Measurements from ENCODE around the gene CFAP141. TPM values are rescaled to one million over a fixed set of nuclear protein-coding genes. Genes with fewer than 3 reads are reported as not detected.
"Not testable (repeated sequence)": the region's sequence is repeated elsewhere in the genome, so short reads cannot be mapped to it uniquely, and the experiment has no call there.

CFAP141 gene
- polyA plus RNA-seq, 2 donors, result not detected

DNA sequence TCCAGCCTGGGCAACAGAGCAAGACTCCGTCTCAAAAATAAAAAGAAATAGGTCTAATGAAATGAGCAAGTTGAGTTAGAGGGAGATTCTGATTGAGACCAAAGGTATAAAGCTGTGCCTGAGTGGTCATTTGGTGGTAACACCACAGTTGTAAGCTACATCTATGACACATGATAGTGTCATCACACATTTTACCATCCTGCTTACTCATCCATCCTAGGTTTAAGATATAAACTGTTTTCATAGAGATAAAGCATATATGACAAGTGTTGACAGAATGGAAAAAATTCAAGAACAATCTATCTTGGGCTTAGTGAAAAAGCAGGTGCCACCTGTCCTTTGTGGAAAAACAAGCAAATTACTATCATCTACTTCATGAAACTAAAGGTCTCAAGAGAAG is 7.1 kb upstream of the CFAP141 start:
- no peaks in the 10 kb centered on the region for H3K4me1 ChIP-seq (ENCODE audit: control insufficient read depth in 2 of 2, insufficient read depth in 2 of 2, low read length in 1 of 2)
- no peaks in the 10 kb centered on the region for H3K27me3 ChIP-seq (ENCODE audit: control insufficient read depth in 1 of 2, insufficient read depth in 2 of 2, low read length in 2 of 2)
- H3K36me3 ChIP-seq (ENCODE audit: control insufficient read depth in 2 of 2, insufficient read depth in 2 of 2, low read length in 1 of 2), result peaks cover 2 to 15% of the 10 kb centered on the region in 2 donors
- no peak overlapping the region for H3K27ac ChIP-seq (ENCODE audit: low read depth in 2 of 2, low read length in 1 of 2)
- no peaks in the 10 kb centered on the region for H3K9me3 ChIP-seq (ENCODE audit: control insufficient read depth in 2 of 2, insufficient read depth in 1 of 2, low read depth in 1 of 2, low read length in 1 of 2)
- H3K4me3 ChIP-seq (ENCODE audit: low read depth in 1 of 2, low read length in 2 of 2), result no peak overlapping the region
- 82 to 100% methylated on average over 1 of the region's 1 CpG for WGBS, 2 donors

DNA sequence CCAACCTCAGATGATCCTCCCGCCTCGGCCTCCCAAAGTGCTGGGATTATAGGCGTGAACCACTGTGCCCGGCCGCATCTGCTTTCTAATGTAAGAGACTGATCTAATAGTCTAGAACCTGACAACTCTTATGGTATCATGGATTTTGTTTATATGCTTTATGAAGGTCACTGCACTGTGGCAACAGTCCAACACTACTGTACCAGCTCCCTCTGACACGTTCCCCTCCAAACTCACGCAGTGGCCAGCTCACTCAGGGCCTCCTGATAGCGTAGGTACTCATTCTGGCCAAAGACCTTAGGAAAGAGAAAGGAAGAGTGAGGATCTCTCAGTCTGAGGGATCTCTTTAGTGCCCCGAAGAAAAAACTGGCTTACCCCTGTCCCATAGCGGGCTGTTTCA is 6.0 kb upstream of the CFAP141 start:
- H3K27ac ChIP-seq (ENCODE audit: low read depth in 2 of 2, low read length in 1 of 2), result no peak overlapping the region
- H3K36me3 ChIP-seq (ENCODE audit: control insufficient read depth in 2 of 2, insufficient read depth in 2 of 2, low read length in 1 of 2), result peaks cover 7 to 22% of the 10 kb centered on the region in 2 donors
- 92% methylated on average over 10 of the region's 10 CpGs for WGBS, 2 donors
- no peaks in the 10 kb centered on the region for H3K4me1 ChIP-seq (ENCODE audit: control insufficient read depth in 2 of 2, insufficient read depth in 2 of 2, low read length in 1 of 2)
- H3K27me3 ChIP-seq (ENCODE audit: control insufficient read depth in 1 of 2, insufficient read depth in 2 of 2, low read length in 2 of 2), result no peaks in the 10 kb centered on the region
- no peak overlapping the region for H3K4me3 ChIP-seq (ENCODE audit: low read depth in 1 of 2, low read length in 2 of 2)
- H3K9me3 ChIP-seq (ENCODE audit: control insufficient read depth in 2 of 2, insufficient read depth in 1 of 2, low read depth in 1 of 2, low read length in 1 of 2), result no peaks in the 10 kb centered on the region

DNA sequence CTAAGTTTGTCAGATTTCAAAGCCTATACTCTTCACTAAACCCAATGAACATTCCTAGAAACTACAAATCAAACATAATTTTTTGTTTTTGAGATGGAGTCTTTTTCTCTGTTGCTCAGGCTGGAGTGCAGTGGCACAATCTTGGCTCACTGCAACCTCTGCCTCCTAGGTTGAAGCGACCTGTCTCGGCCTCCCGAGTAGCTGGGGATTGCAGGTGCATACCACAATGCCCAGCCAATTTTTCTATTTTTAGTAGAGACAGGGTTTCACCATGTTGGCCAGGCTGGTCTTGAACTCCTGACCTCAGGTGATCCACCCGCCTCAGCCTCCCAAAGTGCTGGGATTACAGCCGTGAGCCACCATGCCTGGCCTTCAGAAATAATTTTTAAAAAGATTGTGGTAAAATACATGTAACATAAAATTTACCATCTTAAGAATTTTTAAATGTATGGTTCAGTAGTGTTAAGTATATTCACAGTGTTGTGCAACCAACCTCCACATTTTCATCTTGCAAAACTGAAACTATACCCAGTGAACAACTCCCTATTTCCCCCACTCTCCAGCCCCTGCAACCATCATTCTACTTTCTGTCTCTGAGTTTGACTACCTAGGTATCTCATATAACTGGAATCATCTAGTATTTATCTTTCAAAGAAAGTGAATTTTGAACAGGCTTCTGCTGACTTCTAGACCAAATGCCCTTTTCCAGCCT is 2.7 kb upstream of the CFAP141 start:
- WGBS, 2 donors, result 87 to 88% methylated on average over 5 of the region's 5 CpGs
- H3K27ac ChIP-seq (ENCODE audit: low read depth in 2 of 2, low read length in 1 of 2), result no peak overlapping the region
- H3K4me1 ChIP-seq (ENCODE audit: control insufficient read depth in 2 of 2, insufficient read depth in 2 of 2, low read length in 1 of 2), result no peaks in the 10 kb centered on the region
- peaks cover 11 to 26% of the 10 kb centered on the region in 2 donors for H3K36me3 ChIP-seq (ENCODE audit: control insufficient read depth in 2 of 2, insufficient read depth in 2 of 2, low read length in 1 of 2)
- H3K4me3 ChIP-seq (ENCODE audit: low read depth in 1 of 2, low read length in 2 of 2), result no peak overlapping the region
- H3K9me3 ChIP-seq (ENCODE audit: control insufficient read depth in 2 of 2, insufficient read depth in 1 of 2, low read depth in 1 of 2, low read length in 1 of 2), result no peaks in the 10 kb centered on the region
- H3K27me3 ChIP-seq (ENCODE audit: control insufficient read depth in 1 of 2, insufficient read depth in 2 of 2, low read length in 2 of 2), result no peaks in the 10 kb centered on the region

DNA sequence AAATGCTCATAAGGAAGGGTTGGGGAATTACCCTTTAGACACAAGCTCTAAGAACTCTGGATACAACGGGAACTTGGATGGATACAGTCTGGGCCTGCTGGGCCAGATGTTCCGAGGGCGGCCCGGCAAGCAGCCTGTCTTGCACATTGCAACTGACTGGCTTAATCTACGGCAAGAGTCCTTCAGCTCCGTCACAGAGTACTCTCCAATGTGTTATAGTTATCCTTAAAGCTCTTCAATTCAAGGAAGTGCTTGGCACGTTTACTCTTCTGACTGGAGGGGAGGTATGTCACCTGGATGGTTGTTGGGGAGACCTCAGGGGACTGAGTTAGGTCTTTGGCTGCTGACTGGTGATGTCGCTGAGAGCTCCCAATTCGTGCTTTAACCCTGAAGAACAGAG is 1.1 kb upstream of the CFAP141 start:
- no peaks in the 10 kb centered on the region for H3K4me1 ChIP-seq (ENCODE audit: control insufficient read depth in 2 of 2, insufficient read depth in 2 of 2, low read length in 1 of 2)
- no peak overlapping the region for H3K27ac ChIP-seq (ENCODE audit: low read depth in 2 of 2, low read length in 1 of 2)
- no peak overlapping the region for H3K4me3 ChIP-seq (ENCODE audit: low read depth in 1 of 2, low read length in 2 of 2)
- WGBS, 2 donors, result 82 to 86% methylated on average over 9 of the region's 9 CpGs
- H3K36me3 ChIP-seq (ENCODE audit: control insufficient read depth in 2 of 2, insufficient read depth in 2 of 2, low read length in 1 of 2), result peaks cover 8 to 23% of the 10 kb centered on the region in 2 donors
- no peaks in the 10 kb centered on the region for H3K9me3 ChIP-seq (ENCODE audit: control insufficient read depth in 2 of 2, insufficient read depth in 1 of 2, low read depth in 1 of 2, low read length in 1 of 2)
- no peaks in the 10 kb centered on the region for H3K27me3 ChIP-seq (ENCODE audit: control insufficient read depth in 1 of 2, insufficient read depth in 2 of 2, low read length in 2 of 2)

DNA sequence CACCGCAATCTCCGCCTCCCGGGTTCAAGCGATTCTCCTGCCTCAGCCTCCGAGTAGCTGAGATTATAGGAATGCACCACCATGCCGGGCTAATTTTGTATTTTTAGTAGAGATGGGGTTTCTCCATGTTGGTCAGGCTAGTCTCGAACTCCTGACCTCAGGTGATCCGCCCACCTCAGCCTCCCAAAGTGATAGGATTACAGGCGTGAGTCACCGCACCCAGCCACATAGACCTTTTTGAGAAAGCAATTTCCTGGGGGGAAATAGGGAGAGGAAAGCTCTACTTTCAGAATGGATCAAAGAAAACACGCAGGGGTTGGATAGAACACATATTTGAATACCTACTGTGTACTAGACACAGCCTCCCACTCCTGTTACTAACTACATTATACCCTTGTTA is 355 bp downstream of the CFAP141 start:
- not testable (repeated sequence) for H3K4me1 ChIP-seq (ENCODE audit: control insufficient read depth in 2 of 2, insufficient read depth in 2 of 2, low read length in 1 of 2); H3K4me3 ChIP-seq (ENCODE audit: low read depth in 1 of 2, low read length in 2 of 2); H3K27me3 ChIP-seq (ENCODE audit: control insufficient read depth in 1 of 2, insufficient read depth in 2 of 2, low read length in 2 of 2); H3K9me3 ChIP-seq (ENCODE audit: control insufficient read depth in 2 of 2, insufficient read depth in 1 of 2, low read depth in 1 of 2, low read length in 1 of 2); H3K27ac ChIP-seq (ENCODE audit: low read depth in 2 of 2, low read length in 1 of 2)
- peaks cover 8 to 19% of the 10 kb centered on the region in 2 donors for H3K36me3 ChIP-seq (ENCODE audit: control insufficient read depth in 2 of 2, insufficient read depth in 2 of 2, low read length in 1 of 2)
- 89 to 90% methylated on average over 11 of the region's 11 CpGs for WGBS, 2 donors

DNA sequence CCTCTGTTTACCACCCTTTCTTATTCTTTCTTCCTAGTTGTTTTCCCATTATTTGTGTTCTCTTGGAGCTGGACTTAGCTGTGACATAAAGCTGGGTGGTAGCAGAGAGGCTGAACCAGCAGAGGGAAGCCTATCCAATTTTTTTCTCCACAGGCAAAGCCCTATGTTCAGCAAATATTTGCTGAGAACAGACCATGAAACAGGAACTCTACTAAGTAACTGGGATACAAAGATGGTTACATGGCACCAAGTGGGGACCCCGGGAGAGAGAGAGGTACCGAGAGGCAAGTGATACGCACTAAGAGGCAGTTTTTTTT is 6.6 kb downstream of the CFAP141 start:
- Histone ChIP-seq H3K9me3 (ENCODE audit: control insufficient read depth in 2 of 2, insufficient read depth in 1 of 2, low read depth in 1 of 2, low read length in 1 of 2) (no peaks in the 10 kb centered on the region), H3K27me3 (ENCODE audit: control insufficient read depth in 1 of 2, insufficient read depth in 2 of 2, low read length in 2 of 2) (no peaks in the 10 kb centered on the region), H3K36me3 (ENCODE audit: control insufficient read depth in 2 of 2, insufficient read depth in 2 of 2, low read length in 1 of 2) (no peaks in the 10 kb centered on the region), H3K4me3 (ENCODE audit: low read depth in 1 of 2, low read length in 2 of 2) (no peak overlapping the region), H3K27ac (ENCODE audit: low read depth in 2 of 2, low read length in 1 of 2) (no peak overlapping the region), H3K4me1 (ENCODE audit: control insufficient read depth in 2 of 2, insufficient read depth in 2 of 2, low read length in 1 of 2) (no peaks in the 10 kb centered on the region)
- 86 to 91% methylated on average over 3 of the region's 3 CpGs for WGBS, 2 donors

DNA sequence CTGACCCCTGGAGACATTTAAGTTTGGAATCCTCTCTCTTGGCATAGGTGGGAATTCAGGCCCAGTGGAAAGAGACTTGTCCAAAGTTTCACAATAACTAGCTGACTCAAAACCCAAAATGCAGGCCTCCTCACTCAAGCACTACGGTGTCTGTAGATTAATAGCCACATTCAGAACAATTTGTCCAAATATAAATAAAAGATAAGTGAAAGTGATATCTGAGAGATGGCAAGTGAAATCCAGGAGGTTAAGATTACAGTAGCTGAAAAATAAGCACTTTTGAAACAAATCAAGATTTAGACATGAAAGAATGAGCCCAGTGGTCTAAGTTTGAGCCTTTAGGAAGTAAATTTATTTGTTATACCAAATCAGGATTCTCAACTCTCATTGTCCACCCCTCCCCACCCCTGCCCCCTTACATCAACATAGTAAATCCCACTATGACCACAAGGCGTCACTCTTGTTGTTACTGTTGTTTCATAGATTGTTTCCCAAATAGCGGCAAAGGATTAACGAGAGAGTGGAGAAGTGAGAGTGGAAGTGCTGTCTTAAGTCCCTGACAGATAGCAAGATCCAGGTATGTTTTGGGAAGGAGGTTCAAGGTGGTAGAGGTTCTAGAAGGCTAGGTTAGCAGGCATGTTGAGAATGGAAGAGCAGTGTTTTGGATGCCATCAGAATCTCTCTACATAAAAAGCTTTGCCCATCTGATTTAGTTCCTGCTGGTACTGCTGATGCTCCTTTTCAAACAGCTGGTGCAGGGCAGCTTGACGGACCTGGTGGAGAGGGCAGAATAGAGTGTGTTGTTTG is 7.2 kb downstream of the CFAP141 start:
- no peak overlapping the region for H3K4me3 ChIP-seq (ENCODE audit: low read depth in 1 of 2, low read length in 2 of 2)
- no peaks in the 10 kb centered on the region for H3K4me1 ChIP-seq (ENCODE audit: control insufficient read depth in 2 of 2, insufficient read depth in 2 of 2, low read length in 1 of 2)
- WGBS, 2 donors, result 4 to 8% methylated on average over 5 of the region's 5 CpGs
- H3K27me3 ChIP-seq (ENCODE audit: control insufficient read depth in 1 of 2, insufficient read depth in 2 of 2, low read length in 2 of 2), result no peaks in the 10 kb centered on the region
- H3K27ac ChIP-seq (ENCODE audit: low read depth in 2 of 2, low read length in 1 of 2), result no peak overlapping the region
- no peaks in the 10 kb centered on the region for H3K9me3 ChIP-seq (ENCODE audit: control insufficient read depth in 2 of 2, insufficient read depth in 1 of 2, low read depth in 1 of 2, low read length in 1 of 2)
- no peaks in the 10 kb centered on the region for H3K36me3 ChIP-seq (ENCODE audit: control insufficient read depth in 2 of 2, insufficient read depth in 2 of 2, low read length in 1 of 2)

DNA sequence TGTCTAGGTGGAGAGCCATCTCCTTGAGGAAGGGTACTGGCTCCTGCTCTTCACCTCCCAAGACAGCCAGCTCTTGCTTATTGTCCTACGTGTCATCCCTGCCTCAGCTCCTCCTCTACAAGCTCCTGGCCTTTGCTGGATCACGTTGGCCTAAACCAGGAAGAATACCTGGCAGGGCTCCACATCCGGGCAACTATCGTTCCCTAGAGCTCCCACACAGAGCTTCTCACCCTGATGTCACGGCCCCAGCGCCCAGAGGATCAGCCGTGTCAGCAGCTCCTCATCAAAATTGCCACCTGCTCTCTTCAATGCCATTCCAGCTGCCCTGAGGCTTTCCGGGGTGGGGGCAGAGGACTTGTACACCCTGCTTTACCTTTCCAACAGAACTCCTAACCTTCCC is 12.3 kb downstream of the CFAP141 start:
- Histone ChIP-seq H3K9me3 (ENCODE audit: control insufficient read depth in 2 of 2, insufficient read depth in 1 of 2, low read depth in 1 of 2, low read length in 1 of 2) (no peaks in the 10 kb centered on the region), H3K27me3 (ENCODE audit: control insufficient read depth in 1 of 2, insufficient read depth in 2 of 2, low read length in 2 of 2) (no peaks in the 10 kb centered on the region), H3K4me3 (ENCODE audit: low read depth in 1 of 2, low read length in 2 of 2) (no peak overlapping the region), H3K4me1 (ENCODE audit: control insufficient read depth in 2 of 2, insufficient read depth in 2 of 2, low read length in 1 of 2) (no peaks in the 10 kb centered on the region), H3K27ac (ENCODE audit: low read depth in 2 of 2, low read length in 1 of 2) (no peak overlapping the region), H3K36me3 (ENCODE audit: control insufficient read depth in 2 of 2, insufficient read depth in 2 of 2, low read length in 1 of 2) (no peaks in the 10 kb centered on the region)
- WGBS, 2 donors, result 45 to 48% methylated on average over 8 of the region's 8 CpGs

DNA sequence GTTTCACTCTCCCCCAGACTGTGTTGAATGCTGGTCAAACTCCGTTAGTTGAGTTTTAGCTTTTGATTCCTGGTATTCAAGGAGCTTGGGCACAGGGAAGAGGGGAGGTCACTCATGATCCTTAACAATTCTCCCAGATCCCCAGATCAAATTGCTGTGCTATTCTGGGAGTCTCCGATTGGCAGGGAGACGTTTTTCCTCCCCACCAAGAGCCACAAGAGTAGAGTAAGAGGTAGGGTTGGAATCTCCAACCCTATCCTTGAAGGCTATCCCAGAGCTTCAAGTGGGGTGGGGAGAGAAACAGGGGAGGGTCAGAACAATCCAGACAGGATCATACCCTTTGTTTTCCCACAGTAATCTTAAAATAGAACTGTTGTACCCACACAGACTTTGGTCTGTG is 13.7 kb downstream of the CFAP141 start:
- Histone ChIP-seq H3K27me3 (ENCODE audit: control insufficient read depth in 1 of 2, insufficient read depth in 2 of 2, low read length in 2 of 2) (no peaks in the 10 kb centered on the region), H3K4me3 (ENCODE audit: low read depth in 1 of 2, low read length in 2 of 2) (no peak overlapping the region), H3K4me1 (ENCODE audit: control insufficient read depth in 2 of 2, insufficient read depth in 2 of 2, low read length in 1 of 2) (no peaks in the 10 kb centered on the region), H3K27ac (ENCODE audit: low read depth in 2 of 2, low read length in 1 of 2) (no peak overlapping the region), H3K36me3 (ENCODE audit: control insufficient read depth in 2 of 2, insufficient read depth in 2 of 2, low read length in 1 of 2) (no peaks in the 10 kb centered on the region), H3K9me3 (ENCODE audit: control insufficient read depth in 2 of 2, insufficient read depth in 1 of 2, low read depth in 1 of 2, low read length in 1 of 2) (no peaks in the 10 kb centered on the region)
- 42 to 63% methylated on average over 3 of the region's 3 CpGs for WGBS, 2 donors

DNA sequence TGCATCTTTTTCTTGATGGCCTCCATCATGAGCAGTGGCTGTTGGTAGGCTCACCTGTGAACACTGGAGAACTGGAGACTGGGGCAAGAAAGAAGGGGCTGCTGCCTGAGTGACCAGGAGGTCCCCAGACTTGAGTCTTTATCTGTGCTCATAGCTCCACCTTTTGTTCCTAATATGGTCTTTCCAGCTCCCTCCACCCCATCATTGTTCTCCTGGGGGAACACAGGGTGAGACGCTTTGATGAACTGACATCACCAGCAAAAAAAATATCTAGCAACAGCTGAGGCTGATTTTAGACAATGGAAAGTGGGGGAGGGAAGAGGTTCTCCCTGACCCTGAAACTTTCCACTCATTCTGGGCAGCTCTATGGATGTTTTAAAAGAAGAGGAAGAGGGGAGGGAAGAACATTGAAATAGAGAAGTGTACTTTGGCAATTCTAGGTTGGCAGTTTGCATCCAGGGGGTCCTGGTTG is 14.1 kb downstream of the CFAP141 start, which contains the start of gene TPM3:
Gene TPM3, minus strand, starts transcription at position 111 of the 472 bp plus-strand sequence. Its CDS starts 82 bp downstream, at position 29.
- no peaks in the 10 kb centered on the region for H3K4me1 ChIP-seq (ENCODE audit: control insufficient read depth in 2 of 2, insufficient read depth in 2 of 2, low read length in 1 of 2)
- no peak within 1 kb of the TSS for H3K27ac ChIP-seq (ENCODE audit: low read depth in 2 of 2, low read length in 1 of 2)
- H3K9me3 ChIP-seq (ENCODE audit: control insufficient read depth in 2 of 2, insufficient read depth in 1 of 2, low read depth in 1 of 2, low read length in 1 of 2), result no peaks in the 10 kb centered on the region
- no peak within 1 kb of the TSS for H3K4me3 ChIP-seq (ENCODE audit: low read depth in 1 of 2, low read length in 2 of 2)
- H3K27me3 ChIP-seq (ENCODE audit: control insufficient read depth in 1 of 2, insufficient read depth in 2 of 2, low read length in 2 of 2), result no peaks in the 10 kb centered on the region
- H3K36me3 ChIP-seq (ENCODE audit: control insufficient read depth in 2 of 2, insufficient read depth in 2 of 2, low read length in 1 of 2), result no peaks in the 10 kb centered on the region
- 19 to 22% methylated on average over 1 of the region's 1 CpG for WGBS, 2 donors
